NT2/D1 (cell line): ENCODE data around the gene TTC34.

Source experiments
- DNase-seq: peaks from one replicate; pipeline ENCODE4 v3.0.0-alpha.2; 2011; ENCODE audit warnings: low read depth, low spot score
- H3K27me3 ChIP-seq: 2 replicates; pipeline ENCODE4 v1.6.0; 2011; ENCODE audit warnings: mild to moderate bottlenecking; ENCODE audit not compliant: insufficient read length, insufficient read depth
- H3K36me3 ChIP-seq: 2 replicates; pipeline ENCODE4 v1.6.1; 2011; ENCODE audit warnings: mild to moderate bottlenecking, low read length, mixed read lengths; ENCODE audit not compliant: insufficient read depth, insufficient read length
- H3K4me1 ChIP-seq: 2 replicates; pipeline ENCODE4 v1.5.1; 2011; ENCODE audit not compliant: insufficient read depth, insufficient read length
- H3K4me3 ChIP-seq: 2 replicates; pipeline ENCODE4 v1.5.1; 2011; ENCODE audit warnings: low read depth; ENCODE audit not compliant: insufficient read length
- H3K9ac ChIP-seq: 2 replicates; pipeline ENCODE4 v1.6.0; 2011; ENCODE audit warnings: low read depth; ENCODE audit not compliant: insufficient read length
- H3K9me3 ChIP-seq: 2 replicates; pipeline ENCODE4 v1.5.1; 2011; ENCODE audit warnings: mild to moderate bottlenecking, low read length; ENCODE audit not compliant: insufficient read depth
- SUZ12 ChIP-seq: IDR thresholded peaks from 2 replicates; pipeline ENCODE4 v1.6.1; 2011; ENCODE audit not compliant: insufficient read length, insufficient read depth; ENCODE audit errors: extremely low read depth
- YY1 ChIP-seq: IDR thresholded peaks from 2 replicates; pipeline ENCODE4 v1.6.1; 2011; ENCODE audit not compliant: insufficient read length, insufficient read depth
- ZNF274 ChIP-seq: IDR thresholded peaks from 2 replicates; pipeline ENCODE4 v1.6.1; 2011; ENCODE audit warnings: mild to moderate bottlenecking, low read depth, low read length

Gene TTC34

GRCh38 chr1:2816786-2817185, 15.3 kb upstream of the TTC34 start:
- TF ChIP-seq SUZ12 (no peak), ZNF274 (no peak), YY1 (no peak)

DNA sequence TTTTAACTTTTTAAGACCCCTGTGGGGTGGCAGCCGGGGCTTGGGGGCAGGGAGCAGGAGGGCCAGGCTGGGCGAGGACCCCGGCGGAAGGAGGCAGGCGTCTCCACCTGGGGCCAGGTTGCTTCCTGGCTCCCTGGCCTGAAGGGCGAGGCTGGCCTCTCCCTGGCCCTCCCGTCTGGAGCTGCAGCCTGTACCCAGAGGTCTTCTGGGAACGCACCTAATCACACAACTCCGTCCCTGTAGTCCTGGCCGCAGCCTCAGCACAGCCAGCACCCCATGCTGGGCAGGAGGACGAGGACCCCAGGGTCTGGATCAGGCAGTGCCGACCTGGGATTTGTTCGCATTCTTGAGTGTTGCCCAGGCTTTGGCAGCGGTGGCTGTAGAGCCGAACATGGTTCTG, 14.1 kb upstream of the TTC34 start:
- H3K9ac ChIP-seq, result no peak overlapping the region
- no peaks in the 10 kb centered on the region for H3K27me3 ChIP-seq
- H3K9me3 ChIP-seq, result peaks cover 21% of the 10 kb centered on the region; the same call in 1 of the 2 replicates

More at GRCh38 chr1:2816786-2817185, 15.3 kb upstream of the TTC34 start:
- Histone ChIP-seq H3K27me3 (no peaks in the 10 kb centered on the region), H3K9me3 (peaks cover 21% of the 10 kb centered on the region; the same call in 1 of the 2 replicates), H3K4me1 (no peaks in the 10 kb centered on the region), H3K36me3 (no peaks in the 10 kb centered on the region), H3K4me3 (no peak overlapping the region), H3K9ac (no peak overlapping the region)
- DNase-seq, result no peak

DNA sequence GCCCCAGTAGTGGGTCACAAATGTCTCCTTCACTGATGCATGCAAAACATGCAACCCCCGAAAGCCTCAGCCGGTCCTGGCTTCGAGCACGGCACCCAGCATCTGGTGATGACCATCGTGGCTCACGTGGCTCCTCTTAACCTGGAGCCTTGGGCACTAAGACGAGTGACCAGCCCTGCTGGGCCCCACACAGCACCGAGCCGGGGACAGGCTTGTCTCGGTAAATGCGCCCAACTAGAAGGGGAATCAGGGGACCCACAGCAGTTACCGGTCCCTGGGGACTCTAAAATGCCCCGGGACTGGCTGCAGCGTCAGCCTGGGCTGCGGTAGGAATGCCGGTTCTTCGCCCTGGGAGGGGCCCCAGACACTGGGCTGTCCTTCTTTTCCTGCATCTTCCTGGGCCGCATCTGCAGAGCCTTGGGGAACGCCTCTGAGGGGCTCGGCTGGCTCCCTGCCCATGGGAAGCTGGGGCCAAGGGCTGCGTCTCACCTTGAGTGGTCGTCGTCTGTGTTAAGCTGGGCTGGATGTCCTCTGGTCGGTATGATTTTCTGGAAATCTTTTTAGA, 13.1 kb upstream of the TTC34 start:
- Histone ChIP-seq H3K9ac (no peak overlapping the region), H3K9me3 (peaks cover 21% of the 10 kb centered on the region; the same call in 1 of the 2 replicates), H3K4me3 (no peak overlapping the region), H3K4me1 (peaks cover 3% of the 10 kb centered on the region), H3K36me3 (no peaks in the 10 kb centered on the region), H3K27me3 (no peaks in the 10 kb centered on the region)
- TF ChIP-seq ZNF274, result no peak
- no peak for DNase-seq

More for the DNA sequence above, 14.1 kb upstream of the TTC34 start:
- H3K4me3 ChIP-seq, result no peak overlapping the region
- H3K4me1 ChIP-seq, result peaks cover 3% of the 10 kb centered on the region
- DNase-seq, result no peak
- TF ChIP-seq ZNF274, result no peak
- no peak for TF ChIP-seq SUZ12
- TF ChIP-seq YY1, result no peak
- no peaks in the 10 kb centered on the region for H3K36me3 ChIP-seq

GRCh38 chr1:2812939-2813653, 11.6 kb upstream of the TTC34 start:
- H3K4me3 ChIP-seq, result no peak overlapping the region
- no peaks in the 10 kb centered on the region for H3K36me3 ChIP-seq
- TF ChIP-seq YY1 (no peak), SUZ12 (no peak), ZNF274 (no peak)
- peaks cover 3% of the 10 kb centered on the region for H3K4me1 ChIP-seq
- DNase-seq, result no peak
- peaks cover 21% of the 10 kb centered on the region; the same call in 1 of the 2 replicates for H3K9me3 ChIP-seq
- no peak overlapping the region for H3K9ac ChIP-seq
- no peaks in the 10 kb centered on the region for H3K27me3 ChIP-seq

DNA sequence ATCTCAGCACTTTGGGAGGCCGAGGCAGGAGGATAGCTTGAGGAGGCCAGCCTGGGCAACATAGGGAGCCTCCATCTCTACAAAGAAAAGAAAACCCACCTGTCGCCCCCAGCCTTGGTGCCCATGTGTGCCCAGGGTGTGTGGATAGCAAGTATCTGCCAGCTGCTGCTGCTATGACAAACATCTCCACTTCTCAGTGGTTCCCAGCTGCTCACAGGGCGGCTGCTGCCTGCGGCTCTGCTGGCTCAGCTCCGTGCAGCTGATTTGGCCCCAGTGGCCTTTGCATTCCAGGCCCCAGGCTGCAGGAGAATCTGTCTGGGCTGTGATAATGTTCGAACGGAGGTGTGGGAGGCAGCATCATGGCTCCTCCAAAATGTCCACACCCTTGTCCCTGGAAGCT, 10.6 kb upstream of the TTC34 start:
- H3K4me1 ChIP-seq, result peaks cover 3% of the 10 kb centered on the region
- TF ChIP-seq YY1 (no peak), SUZ12 (no peak), ZNF274 (no peak)
- no peak for DNase-seq
- no peaks in the 10 kb centered on the region for H3K27me3 ChIP-seq
- H3K9me3 ChIP-seq, result peaks cover 21% of the 10 kb centered on the region; the same call in 1 of the 2 replicates
- H3K4me3 ChIP-seq, result no peak overlapping the region
- no peak overlapping the region for H3K9ac ChIP-seq
- no peaks in the 10 kb centered on the region for H3K36me3 ChIP-seq

DNA sequence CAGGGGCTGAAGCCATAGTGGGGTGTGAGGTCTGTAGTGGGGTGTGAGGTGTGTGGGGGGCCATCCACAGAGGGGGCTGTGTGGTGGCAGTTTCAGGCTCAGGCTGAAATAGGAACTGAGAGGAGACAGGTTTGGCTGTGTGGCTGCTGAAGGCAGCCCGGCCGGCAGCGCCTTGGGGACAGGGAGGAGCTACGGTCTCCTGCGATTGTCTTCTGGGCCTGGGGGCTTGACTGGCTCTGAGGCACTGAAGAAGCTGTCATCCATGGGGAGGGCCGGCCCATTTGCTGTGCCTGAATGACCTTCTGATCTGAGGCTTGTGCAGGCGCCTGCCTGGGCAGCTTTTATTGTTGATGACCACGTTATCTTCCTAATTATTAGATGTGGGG, 10.0 kb upstream of the TTC34 start:
- TF ChIP-seq ZNF274 (no peak), YY1 (no peak), SUZ12 (no peak)
- H3K4me1 ChIP-seq, result peaks cover 3% of the 10 kb centered on the region
- no peaks in the 10 kb centered on the region for H3K36me3 ChIP-seq
- H3K4me3 ChIP-seq, result no peak overlapping the region
- peaks cover 21% of the 10 kb centered on the region; the same call in 1 of the 2 replicates for H3K9me3 ChIP-seq
- no peak for DNase-seq
- no peaks in the 10 kb centered on the region for H3K27me3 ChIP-seq
- no peak overlapping the region for H3K9ac ChIP-seq

GRCh38 chr1:2810899-2811532, 9.5 kb upstream of the TTC34 start:
- H3K4me3 ChIP-seq, result no peak overlapping the region
- peaks cover 3% of the 10 kb centered on the region for H3K4me1 ChIP-seq
- no peak for DNase-seq
- H3K9me3 ChIP-seq, result peaks cover 21% of the 10 kb centered on the region; the same call in 1 of the 2 replicates
- no peaks in the 10 kb centered on the region for H3K36me3 ChIP-seq
- no peak overlapping the region for H3K9ac ChIP-seq
- TF ChIP-seq YY1 (no peak), SUZ12 (no peak), ZNF274 (no peak)
- H3K27me3 ChIP-seq, result no peaks in the 10 kb centered on the region
